ENCODE data around the gene ALDH3B2.
A peak's percentile ranks its signal among the peaks of the same experiment; 100 is the strongest.

DNA sequence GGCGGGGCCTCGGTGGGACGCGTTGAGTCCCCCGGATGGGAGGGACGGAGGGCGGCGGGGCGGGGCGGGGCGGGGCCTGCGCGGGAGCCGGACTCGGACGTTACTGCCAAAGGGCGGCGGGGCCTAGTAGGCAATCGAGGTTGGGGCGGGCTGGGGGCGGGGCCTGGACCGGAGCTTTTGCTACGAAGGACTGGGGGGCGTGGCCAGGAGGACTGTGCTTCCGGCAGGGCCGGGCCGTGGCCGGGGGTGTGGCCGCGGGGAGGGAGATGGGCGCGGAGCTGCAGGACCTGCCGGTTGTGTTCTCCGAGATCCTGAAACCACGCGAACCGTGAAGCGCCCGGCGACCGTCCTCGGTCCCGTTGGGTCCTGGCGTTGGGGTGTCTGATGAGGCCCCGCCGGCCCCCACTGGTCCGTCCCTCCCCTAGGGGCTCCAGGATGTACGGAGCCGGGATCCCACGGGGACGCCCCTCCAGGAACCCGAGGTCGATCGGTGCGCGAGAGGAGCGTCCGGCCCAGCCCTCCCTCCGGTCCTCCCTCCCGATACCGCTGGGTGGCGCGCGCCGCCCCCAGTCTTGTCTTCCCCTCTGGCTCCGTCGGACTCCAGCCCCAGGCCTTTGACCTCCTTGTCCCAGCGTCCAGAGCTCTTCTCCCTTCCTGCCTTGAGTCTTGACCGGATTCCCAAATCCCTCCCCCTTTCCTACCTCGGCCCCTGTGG lies 44.0 kb downstream of the ALDH3B2 start:
- TF ChIP-seq, protein P1, sequence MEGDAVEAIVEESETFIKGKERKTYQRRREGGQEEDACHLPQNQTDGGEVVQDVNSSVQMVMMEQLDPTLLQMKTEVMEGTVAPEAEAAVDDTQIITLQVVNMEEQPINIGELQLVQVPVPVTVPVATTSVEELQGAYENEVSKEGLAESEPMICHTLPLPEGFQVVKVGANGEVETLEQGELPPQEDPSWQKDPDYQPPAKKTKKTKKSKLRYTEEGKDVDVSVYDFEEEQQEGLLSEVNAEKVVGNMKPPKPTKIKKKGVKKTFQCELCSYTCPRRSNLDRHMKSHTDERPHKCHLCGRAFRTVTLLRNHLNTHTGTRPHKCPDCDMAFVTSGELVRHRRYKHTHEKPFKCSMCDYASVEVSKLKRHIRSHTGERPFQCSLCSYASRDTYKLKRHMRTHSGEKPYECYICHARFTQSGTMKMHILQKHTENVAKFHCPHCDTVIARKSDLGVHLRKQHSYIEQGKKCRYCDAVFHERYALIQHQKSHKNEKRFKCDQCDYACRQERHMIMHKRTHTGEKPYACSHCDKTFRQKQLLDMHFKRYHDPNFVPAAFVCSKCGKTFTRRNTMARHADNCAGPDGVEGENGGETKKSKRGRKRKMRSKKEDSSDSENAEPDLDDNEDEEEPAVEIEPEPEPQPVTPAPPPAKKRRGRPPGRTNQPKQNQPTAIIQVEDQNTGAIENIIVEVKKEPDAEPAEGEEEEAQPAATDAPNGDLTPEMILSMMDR (IDR thresholded peaks at IDR 0.05), result peak; percentile 32 to 68 (median 59)
- TF ChIP-seq POLR2A (IDR thresholded peaks at IDR 0.05), result peak; percentile 63 to 82

Measured in uterus (tissue), 2 donors.